HG03354 (cell line): Measurements from ENCODE around the gene BMPR1B.

Source experiments
- ATAC-seq: cut with Tn5 transposase; IDR thresholded peaks from one replicate; pipeline ENCODE4 v1.9.1; 2021; ENCODE audit warnings: mild to moderate bottlenecking; ENCODE audit not compliant: unreplicated experiment, poor library complexity, severe bottlenecking

Gene BMPR1B

DNA sequence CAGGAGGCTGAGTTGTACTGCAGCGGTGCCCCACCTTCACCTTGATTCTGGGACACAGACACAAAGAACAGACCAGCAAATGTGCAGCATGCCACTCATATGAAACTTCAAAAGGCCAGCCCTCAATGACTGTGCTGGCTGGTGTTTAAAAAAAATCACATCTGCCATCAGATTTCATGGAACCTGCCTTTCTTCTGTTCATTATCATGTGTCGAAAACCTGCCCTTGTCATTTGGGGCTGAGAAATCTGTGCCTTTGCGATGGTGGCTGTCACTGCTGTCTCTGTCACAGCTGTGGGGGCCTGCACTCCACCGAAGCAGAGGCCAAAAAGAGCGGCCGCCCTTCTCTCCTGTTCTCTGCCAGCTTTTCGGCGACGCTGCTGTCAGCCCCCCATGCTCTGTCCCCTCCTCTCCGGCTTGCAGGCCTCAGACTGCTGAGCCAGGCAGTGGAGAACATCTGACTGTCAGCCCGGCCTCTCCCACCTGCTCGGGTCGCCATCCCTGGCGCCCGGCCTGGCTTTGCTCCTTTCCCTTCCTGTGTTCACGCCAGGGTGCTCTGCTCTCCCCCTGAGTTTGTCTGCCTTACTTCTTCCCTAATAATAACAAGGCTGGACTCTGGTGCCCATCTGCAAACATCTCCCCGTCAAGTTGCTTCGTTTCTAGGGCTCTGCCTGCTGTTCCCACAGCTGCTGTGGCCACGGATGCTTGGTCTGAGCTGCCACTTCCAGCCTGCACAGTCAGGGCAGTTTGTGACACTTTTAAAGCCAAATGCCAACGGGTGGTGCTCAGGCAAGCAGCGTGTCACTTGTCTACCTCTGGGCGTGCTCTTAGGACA lies 435.9 kb downstream of the BMPR1B start:
- ATAC-seq = no peak

- no peak for ATAC-seq
Measured at GRCh38 chr4:95197353-95197752, 439.6 kb downstream of the BMPR1B start.

DNA sequence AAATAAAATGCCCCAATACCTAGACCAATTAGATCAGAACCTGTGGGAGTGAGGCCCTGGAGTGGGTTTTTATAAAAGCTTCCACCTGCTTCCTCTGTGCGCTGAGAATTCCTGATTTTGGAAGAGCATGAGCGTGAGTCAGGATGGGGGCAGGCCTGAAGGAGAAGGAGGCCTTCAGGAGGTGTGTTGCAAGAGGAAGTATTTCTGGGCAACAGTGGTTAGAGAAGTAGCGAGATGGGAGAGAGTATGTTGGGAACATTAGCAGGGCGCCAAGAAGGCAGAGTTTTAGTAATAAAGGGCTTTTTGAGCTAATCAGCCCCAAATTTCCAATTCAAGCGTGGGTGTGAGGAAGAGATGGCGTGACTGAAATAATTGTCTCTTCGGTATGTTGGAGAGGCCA lies 441.2 kb downstream of the BMPR1B start:
- ATAC-seq = no peak

GRCh38 chr4:95204267-95204844 lies 446.6 kb downstream of the BMPR1B start:
- ATAC-seq = no peak

DNA sequence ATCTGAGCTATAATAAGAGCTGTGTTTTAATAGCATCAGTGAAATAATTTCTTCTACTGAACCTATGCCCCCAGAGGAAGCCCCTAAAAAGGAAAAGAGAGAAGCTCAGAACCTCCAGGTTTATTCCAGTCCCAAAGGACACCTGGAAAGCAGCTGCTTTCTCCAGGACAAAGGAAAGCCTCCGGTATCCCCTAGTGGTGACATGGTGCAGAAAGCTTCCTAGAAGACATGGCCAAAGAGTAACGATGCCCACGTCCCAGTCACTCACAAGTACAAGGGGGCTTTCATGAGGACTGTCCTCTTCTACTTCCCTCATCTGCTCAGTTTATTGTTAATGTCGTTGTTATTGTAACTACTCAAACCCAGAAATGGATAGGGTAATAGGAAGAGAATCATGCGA lies 447.1 kb downstream of the BMPR1B start:
- no peak for ATAC-seq
